GM13976 (cell line): ENCODE results near the gene GLUD2.

ENCODE experiments used
- DNase-seq: peaks from one replicate; pipeline ENCODE4 v3.0.0; 2012; ENCODE audit warnings: low spot score
- CTCF ChIP-seq: IDR thresholded peaks from 2 replicates; pipeline ENCODE4 v1.5.1; 2012; ENCODE audit warnings: borderline replicate concordance, mild to moderate bottlenecking; ENCODE audit not compliant: insufficient read depth; ENCODE audit errors: extremely low read depth, missing control alignments, control extremely low read depth
- in situ Hi-C: fragments of 300-500 bp; cut with MboI; formaldehyde crosslinking; loops from one replicate; pipeline ENCODE4 v1.12.0; 2022; ENCODE audit warnings: low sequenced_read_pairs, mixed read lengths, inconsistent platforms; ENCODE audit not compliant: unreplicated experiment

The GLUD2 gene

DNA sequence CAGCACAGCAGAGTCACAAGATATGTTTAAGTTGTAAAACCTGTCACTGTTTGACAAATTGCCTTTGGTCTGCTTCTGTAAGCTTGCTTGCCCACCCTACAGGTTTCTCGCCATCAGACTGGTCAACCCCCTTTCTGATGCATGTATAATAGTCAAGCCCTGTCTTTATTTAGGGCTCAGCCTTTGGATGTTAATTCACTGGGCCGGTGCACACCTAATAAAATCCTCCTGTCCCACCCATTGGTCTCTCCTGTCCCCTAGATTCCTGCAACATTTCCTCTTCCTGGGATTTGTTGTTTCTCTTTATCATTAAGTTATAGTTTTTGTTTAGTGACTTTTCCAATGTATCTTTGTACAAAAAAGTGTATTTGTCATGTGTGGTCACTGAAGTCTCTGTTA is 38.2 kb downstream of the GLUD2 start:
- in situ Hi-C loops = no loop called here
- no peak for TF ChIP-seq CTCF
- DNase-seq = no peak

GRCh38 chrX:121093011-121093410 is 45.6 kb downstream of the GLUD2 start:
- DNase-seq = no peak
- in situ Hi-C loops = no loop called here
- TF ChIP-seq CTCF = no peak
